SK-N-SH (cell line): ENCODE measurements around the gene KRT6B.

Source experiments
- CHD2 ChIP-seq: fragments of 150-350 bp; IDR thresholded peaks from 2 replicates; pipeline ENCODE4 v1.6.1; 2018; ENCODE audit warnings: low read length; ENCODE audit not compliant: partially characterized antibody
- ELF1 ChIP-seq: IDR thresholded peaks from 2 replicates; pipeline ENCODE4 v1.4.0; 2012
- EP300 ChIP-seq, 2 experiments: IDR thresholded peaks; 2 replicates each; pipeline versions ENCODE4 v1.4.0 to v1.6.1; 2012; ENCODE audit warnings: borderline replicate concordance in 1 of 2, low read depth in 1 of 2, low read length in 1 of 2
- NRF1 ChIP-seq: IDR thresholded peaks from 2 replicates; pipeline ENCODE4 v1.6.1; 2012; ENCODE audit warnings: low read depth, mild to moderate bottlenecking, low read length
- POLR2AphosphoS5 ChIP-seq: IDR thresholded peaks from 2 replicates; pipeline ENCODE4 v1.6.1; 2012; ENCODE audit warnings: low read depth, low read length
- SIN3A ChIP-seq: IDR thresholded peaks from 2 replicates; pipeline ENCODE4 v1.6.1; 2012; ENCODE audit warnings: low read depth, mild to moderate bottlenecking, low read length, moderate library complexity, borderline replicate concordance
- SMC3 ChIP-seq: IDR thresholded peaks from 2 replicates; pipeline ENCODE4 v1.6.1; 2012; ENCODE audit warnings: low read depth, low read length, improper control_type of control experiment
- TAF1 ChIP-seq: IDR thresholded peaks from 2 replicates; pipeline ENCODE4 v1.6.1; 2012; ENCODE audit warnings: low read depth, mild to moderate bottlenecking, low read length, moderate library complexity, borderline replicate concordance
- TF ChIP-seq, protein P1 (sequence below): IDR thresholded peaks from 2 replicates; pipeline ENCODE4 v1.4.0; 2012; ENCODE audit warnings: low read depth, borderline replicate concordance
- TF ChIP-seq, protein P2 (sequence below): IDR thresholded peaks from 2 replicates; pipeline ENCODE4 v1.6.1; 2012; ENCODE audit warnings: mild to moderate bottlenecking, low read depth, low read length, moderate library complexity
- TF ChIP-seq, protein P3 (sequence below): fragments of 200-600 bp; sonication (generic); IDR thresholded peaks from 2 replicates; pipeline ENCODE4 v1.6.1; 2017; ENCODE audit warnings: antibody characterized with exemption, mild to moderate bottlenecking, moderate library complexity

DNA sequence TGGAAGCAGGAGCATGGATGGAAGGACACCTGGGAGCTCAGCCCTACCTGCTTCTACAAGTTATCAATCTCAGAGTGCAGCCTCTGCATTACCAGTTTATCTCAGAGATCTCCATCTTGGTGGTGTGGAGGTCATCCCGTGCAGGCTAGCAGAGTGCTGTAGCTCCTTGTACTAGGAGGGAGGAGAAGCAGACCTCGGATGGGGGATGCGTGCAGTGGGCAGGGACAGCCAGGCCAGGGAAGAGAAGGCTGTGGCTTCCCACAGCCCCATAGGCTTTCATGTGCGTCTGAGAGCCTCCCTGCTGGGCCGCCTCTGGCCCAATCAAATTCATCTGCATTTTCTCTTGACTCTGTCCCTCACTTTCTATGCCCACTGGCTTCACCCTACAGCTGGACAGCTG lies 37.0 kb downstream of the KRT6B start:
- TF ChIP-seq, protein P1, sequence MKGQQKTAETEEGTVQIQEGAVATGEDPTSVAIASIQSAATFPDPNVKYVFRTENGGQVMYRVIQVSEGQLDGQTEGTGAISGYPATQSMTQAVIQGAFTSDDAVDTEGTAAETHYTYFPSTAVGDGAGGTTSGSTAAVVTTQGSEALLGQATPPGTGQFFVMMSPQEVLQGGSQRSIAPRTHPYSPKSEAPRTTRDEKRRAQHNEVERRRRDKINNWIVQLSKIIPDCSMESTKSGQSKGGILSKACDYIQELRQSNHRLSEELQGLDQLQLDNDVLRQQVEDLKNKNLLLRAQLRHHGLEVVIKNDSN, result no peak
- no peak for TF ChIP-seq POLR2AphosphoS5
- no peak for TF ChIP-seq EP300 (IDR thresholded peaks at IDR 0.05; ENCODE audit: borderline replicate concordance in 1 of 2, low read depth in 1 of 2, low read length in 1 of 2)
- TF ChIP-seq, protein P2, sequence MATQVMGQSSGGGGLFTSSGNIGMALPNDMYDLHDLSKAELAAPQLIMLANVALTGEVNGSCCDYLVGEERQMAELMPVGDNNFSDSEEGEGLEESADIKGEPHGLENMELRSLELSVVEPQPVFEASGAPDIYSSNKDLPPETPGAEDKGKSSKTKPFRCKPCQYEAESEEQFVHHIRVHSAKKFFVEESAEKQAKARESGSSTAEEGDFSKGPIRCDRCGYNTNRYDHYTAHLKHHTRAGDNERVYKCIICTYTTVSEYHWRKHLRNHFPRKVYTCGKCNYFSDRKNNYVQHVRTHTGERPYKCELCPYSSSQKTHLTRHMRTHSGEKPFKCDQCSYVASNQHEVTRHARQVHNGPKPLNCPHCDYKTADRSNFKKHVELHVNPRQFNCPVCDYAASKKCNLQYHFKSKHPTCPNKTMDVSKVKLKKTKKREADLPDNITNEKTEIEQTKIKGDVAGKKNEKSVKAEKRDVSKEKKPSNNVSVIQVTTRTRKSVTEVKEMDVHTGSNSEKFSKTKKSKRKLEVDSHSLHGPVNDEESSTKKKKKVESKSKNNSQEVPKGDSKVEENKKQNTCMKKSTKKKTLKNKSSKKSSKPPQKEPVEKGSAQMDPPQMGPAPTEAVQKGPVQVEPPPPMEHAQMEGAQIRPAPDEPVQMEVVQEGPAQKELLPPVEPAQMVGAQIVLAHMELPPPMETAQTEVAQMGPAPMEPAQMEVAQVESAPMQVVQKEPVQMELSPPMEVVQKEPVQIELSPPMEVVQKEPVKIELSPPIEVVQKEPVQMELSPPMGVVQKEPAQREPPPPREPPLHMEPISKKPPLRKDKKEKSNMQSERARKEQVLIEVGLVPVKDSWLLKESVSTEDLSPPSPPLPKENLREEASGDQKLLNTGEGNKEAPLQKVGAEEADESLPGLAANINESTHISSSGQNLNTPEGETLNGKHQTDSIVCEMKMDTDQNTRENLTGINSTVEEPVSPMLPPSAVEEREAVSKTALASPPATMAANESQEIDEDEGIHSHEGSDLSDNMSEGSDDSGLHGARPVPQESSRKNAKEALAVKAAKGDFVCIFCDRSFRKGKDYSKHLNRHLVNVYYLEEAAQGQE, result no peak
- no peak for TF ChIP-seq SMC3
- TF ChIP-seq, protein P3, sequence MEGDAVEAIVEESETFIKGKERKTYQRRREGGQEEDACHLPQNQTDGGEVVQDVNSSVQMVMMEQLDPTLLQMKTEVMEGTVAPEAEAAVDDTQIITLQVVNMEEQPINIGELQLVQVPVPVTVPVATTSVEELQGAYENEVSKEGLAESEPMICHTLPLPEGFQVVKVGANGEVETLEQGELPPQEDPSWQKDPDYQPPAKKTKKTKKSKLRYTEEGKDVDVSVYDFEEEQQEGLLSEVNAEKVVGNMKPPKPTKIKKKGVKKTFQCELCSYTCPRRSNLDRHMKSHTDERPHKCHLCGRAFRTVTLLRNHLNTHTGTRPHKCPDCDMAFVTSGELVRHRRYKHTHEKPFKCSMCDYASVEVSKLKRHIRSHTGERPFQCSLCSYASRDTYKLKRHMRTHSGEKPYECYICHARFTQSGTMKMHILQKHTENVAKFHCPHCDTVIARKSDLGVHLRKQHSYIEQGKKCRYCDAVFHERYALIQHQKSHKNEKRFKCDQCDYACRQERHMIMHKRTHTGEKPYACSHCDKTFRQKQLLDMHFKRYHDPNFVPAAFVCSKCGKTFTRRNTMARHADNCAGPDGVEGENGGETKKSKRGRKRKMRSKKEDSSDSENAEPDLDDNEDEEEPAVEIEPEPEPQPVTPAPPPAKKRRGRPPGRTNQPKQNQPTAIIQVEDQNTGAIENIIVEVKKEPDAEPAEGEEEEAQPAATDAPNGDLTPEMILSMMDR, result no peak
- TF ChIP-seq SIN3A, result no peak
- no peak for TF ChIP-seq TAF1
- TF ChIP-seq ELF1, result no peak
- TF ChIP-seq CHD2, result no peak
- no peak for TF ChIP-seq NRF1
